ENCODE data around the gene PTPRN2.

GRCh38 chr7:157524731-157525130 lies 1062.9 kb downstream of the PTPRN2 start:
- TF ChIP-seq CTCF (conservative IDR thresholded peaks at IDR 0.05) (no peak), EZH2 (IDR thresholded peaks at IDR 0.05; ENCODE audit: low read depth) (no peak)

Data from PC-9 (cell line).